Kidney epithelial cell (primary cell): ENCODE results near the gene LENEP. TPM values are rescaled to one million over a fixed set of nuclear protein-coding genes. Genes with fewer than 3 reads are reported as not detected.

ENCODE experiments used
- DNase-seq: peaks from one replicate; pipeline ENCODE4 v3.0.0-alpha.2; 2010; ENCODE audit warnings: low read depth
- H3K27me3 ChIP-seq: 2 replicates; pipeline ENCODE4 v1.6.0; 2011; ENCODE audit warnings: low read length; ENCODE audit not compliant: control insufficient read depth, insufficient read depth
- H3K36me3 ChIP-seq: 2 replicates; pipeline ENCODE4 v1.5.1; 2011; ENCODE audit warnings: low read length; ENCODE audit not compliant: control insufficient read depth, insufficient read depth
- H3K4me3 ChIP-seq: 2 replicates; pipeline ENCODE4 v1.5.1; 2011; ENCODE audit warnings: low read depth, mild to moderate bottlenecking, control low read depth, low read length
- CTCF ChIP-seq: IDR thresholded peaks from 2 replicates; pipeline ENCODE4 v1.5.1; 2011; ENCODE audit warnings: mild to moderate bottlenecking, moderate library complexity, low read length, control low read depth, inconsistent platforms; ENCODE audit not compliant: insufficient read depth, poor library complexity, severe bottlenecking
- total RNA-seq: library from RNA; depleted of rRNA; stranded (reverse); fragments of >200 nt; gene quantifications from 2 replicates; pipeline ENCODE4 v1.2.3, GENCODE V29; 2015

LENEP gene
- total RNA-seq, 1 donor from 2014 or later, result 1.6 TPM

DNA sequence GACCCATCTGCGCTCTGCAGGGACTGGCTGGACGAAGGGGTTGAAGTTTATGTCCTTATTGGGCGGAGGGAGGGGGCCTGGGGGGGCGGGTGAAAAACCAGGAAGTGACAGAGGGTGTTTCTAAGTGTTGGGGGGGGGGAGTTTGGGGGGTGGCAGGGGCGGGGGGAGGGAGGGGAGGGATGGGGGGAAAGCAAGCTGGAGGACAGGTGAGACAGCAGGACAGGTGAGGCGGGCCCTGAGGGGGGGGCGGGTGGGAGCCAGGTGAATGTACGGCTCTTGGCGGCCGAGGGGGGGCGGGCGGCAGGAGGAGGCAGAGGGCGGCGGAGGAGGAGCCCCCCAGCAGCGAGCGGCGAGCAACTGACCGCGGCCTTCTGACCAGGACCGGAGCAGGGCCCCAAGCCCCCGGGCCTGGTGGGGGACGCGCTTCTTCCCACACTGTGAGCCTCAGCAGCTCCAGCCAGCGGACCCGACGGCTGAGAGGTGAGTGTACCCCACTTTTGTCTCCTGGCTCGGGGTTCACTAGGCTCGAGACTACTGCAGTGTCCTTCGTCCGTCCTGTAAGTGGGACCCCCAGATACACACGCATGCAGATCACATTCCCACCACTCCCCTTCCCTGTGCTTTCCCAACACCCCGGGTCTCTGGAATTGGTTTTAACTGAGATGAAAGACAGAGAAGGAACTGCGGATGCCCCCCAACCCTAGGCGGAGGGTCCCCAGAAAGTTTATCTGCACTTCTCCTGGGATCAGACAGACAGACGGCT is 9.3 kb downstream of the LENEP start, which contains the start of gene ZBTB7B:
TSS of gene ZBTB7B (plus strand) at position 339 of the 763 bp plus-strand sequence. CDS start 11,859 bp downstream, outside the sequence.
- H3K36me3 ChIP-seq, result no peaks in the 10 kb centered on the region

GRCh38 chr1:155003227-155003765 is 9.9 kb downstream of the LENEP start:
- no peaks in the 10 kb centered on the region for H3K27me3 ChIP-seq
- H3K4me3 ChIP-seq, result peak overlapping the region; percentile 94
- H3K36me3 ChIP-seq, result no peaks in the 10 kb centered on the region
- no peak for TF ChIP-seq CTCF
- DNase-seq, result no peak

More for the DNA sequence above, 9.3 kb downstream of the LENEP start, which contains the start of gene ZBTB7B:
- no peak for TF ChIP-seq CTCF
- H3K27me3 ChIP-seq, result no peaks in the 10 kb centered on the region
- DNase-seq, result no peak
- peak within 1 kb of the TSS; percentile 94 for H3K4me3 ChIP-seq

DNA sequence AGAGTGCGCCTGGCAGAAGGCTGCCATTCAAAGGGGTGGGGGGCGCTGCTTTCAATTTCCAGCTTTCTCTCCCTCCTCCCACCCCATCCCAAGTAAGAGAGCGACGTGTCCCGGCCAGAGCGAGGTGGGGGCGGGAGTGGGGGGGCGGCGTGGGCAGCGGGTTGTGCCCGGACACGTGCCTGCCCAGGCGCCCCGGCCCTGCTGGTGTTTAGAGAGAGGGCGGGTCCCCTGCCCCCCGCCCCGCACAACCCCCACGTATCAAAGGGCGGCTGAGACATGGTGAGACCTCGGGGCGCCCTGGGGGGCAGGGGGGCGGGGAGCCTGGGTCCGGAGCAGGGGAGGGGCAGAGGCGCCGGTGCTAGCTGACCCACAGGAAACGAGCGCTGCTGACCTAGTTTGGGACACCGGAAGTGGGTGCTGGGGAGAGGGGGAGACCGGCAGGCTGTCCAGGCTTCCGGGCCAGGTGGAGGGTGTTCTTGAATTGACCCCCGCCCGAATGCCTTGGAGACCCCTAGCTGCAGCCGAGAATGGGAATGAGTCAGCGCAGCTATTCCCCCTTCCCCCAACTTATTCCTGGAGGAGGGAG is 10.5 kb downstream of the LENEP start:
- DNase-seq, result no peak
- H3K36me3 ChIP-seq, result no peaks in the 10 kb centered on the region
- no peaks in the 10 kb centered on the region for H3K27me3 ChIP-seq
- no peak for TF ChIP-seq CTCF
- peak overlapping the region; percentile 94 for H3K4me3 ChIP-seq

DNA sequence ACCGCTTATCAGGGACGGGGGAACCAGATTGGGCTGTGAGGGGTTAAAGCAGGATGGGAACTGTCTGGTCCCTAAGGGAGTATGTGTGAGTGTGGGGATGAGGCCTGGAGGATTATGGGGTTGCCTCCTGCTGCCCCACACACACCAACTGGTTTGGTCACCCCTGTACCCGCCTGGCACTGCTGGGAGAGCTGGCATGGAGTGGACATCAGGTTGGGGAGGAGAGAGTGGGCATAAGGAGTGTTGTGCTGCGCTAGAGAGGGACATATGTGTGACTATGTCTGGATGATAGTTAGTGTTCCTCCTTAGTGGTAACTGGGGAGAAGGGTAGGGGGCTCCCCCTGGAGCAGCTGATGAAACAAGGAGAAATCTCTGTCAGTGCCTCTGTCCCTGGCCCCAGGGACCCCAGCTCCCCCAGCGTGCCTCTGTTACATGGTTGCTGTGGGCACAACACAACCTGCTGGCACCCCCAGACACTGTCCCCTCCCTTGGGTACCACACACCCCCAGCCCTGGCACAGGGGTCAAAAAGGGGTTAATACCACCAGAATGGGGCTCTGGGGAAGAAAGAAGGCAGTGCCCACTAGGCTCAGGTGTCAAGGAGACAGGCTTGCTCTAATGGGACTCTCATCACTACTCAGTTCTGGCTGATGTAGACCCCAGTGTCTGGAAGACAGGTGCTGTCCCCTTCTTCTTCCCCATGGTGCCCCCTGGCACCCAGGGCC is 11.1 kb downstream of the LENEP start:
- Histone ChIP-seq H3K27me3 (no peaks in the 10 kb centered on the region), H3K36me3 (no peaks in the 10 kb centered on the region), H3K4me3 (peak overlapping the region; percentile 94)
- no peak for TF ChIP-seq CTCF
- DNase-seq, result no peak

DNA sequence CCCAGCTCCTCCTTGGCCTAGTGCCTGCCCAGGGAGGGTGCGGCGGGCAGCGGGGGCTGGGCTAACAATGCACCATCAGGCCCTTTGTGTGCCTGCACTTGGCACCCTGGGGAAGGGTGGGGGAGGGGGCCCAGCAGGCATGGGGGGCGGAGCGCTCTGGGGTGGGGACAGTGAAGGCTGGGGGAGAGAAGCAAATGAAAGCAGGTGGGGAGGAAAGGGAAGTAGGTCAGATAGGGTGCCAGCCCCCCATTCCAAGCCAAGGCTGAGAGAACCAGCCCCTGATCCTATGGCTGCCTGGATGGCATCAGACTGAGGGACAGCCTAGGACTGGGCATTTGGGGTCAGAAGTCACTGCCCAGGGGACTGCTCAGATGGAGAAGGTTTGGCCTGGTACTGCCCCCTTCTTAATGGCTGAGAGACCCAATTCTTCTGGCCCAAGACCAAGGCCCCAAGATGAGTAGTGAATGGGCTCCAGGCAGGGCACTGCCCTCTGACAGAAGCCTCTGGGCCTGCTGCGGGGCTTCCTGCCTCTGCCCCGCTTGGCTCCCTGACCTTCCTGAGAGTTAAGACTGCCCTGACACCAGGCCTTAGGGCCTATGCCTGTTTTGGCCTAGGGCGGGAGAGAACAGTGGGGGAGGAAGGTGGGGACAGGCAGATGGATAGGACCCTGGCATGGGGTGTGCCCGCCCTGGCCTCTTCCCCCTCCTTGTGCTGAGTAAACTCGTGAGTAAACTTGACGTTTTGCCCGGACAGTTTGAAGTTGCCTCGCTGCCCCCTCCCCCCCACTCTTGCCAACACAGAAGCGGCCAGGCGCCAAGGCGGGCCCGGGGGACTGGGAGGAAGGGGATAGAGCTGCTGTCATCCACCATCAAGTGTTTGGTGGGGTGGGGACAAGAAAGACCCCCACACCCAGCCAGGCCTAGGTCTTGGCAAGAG is 12.0 kb downstream of the LENEP start:
- Histone ChIP-seq H3K4me3 (no peak overlapping the region), H3K36me3 (no peaks in the 10 kb centered on the region), H3K27me3 (no peaks in the 10 kb centered on the region)
- no peak for TF ChIP-seq CTCF
- no peak for DNase-seq
